ENCODE measurements around the gene CREB3L1.

Gene CREB3L1

DNA sequence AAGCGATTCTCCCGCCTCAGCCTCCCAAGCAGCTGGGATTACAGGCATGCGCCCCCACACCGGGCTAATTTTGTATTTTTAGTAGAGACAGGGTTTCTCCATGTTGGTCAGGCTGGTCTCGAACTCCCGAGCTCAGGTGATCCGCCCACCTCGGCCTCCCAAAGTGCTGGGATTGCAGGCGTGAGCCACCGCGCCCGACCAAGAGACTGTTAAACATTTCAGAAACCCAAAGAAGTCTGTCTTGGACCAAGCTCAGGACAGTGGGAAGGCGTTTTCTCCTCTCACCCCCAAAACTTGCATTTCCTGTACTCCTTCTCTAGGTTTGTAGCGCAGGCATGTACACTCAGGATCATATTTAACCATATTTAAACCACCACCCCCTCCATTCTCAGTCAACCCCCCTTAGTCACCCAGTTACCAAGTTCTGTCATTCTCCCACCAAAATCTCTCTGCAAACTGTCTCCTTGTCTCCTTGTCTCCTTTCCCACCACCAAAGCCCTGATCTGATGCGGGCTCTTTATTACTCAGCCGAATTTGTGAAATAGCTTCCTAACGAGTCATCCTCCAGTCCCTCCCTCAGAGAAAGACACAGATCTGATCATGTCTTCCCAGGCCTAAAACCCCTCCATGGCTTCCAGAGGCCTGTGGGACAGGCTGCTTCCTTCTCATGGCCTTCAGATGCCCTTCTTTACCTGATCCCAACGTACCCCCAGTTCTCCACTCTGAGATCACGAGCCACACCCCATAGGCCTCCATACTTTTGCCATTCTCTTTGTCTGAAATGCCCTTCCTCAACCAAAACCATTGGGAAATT lies 29.0 kb upstream of the CREB3L1 start:
- H3K4me3 ChIP-seq (ENCODE audit: control insufficient read depth, low read depth, low read length), result no peak overlapping the region
- peak; percentile 91 for DNase-seq (ENCODE audit: low read depth)
- TF ChIP-seq, protein P1, sequence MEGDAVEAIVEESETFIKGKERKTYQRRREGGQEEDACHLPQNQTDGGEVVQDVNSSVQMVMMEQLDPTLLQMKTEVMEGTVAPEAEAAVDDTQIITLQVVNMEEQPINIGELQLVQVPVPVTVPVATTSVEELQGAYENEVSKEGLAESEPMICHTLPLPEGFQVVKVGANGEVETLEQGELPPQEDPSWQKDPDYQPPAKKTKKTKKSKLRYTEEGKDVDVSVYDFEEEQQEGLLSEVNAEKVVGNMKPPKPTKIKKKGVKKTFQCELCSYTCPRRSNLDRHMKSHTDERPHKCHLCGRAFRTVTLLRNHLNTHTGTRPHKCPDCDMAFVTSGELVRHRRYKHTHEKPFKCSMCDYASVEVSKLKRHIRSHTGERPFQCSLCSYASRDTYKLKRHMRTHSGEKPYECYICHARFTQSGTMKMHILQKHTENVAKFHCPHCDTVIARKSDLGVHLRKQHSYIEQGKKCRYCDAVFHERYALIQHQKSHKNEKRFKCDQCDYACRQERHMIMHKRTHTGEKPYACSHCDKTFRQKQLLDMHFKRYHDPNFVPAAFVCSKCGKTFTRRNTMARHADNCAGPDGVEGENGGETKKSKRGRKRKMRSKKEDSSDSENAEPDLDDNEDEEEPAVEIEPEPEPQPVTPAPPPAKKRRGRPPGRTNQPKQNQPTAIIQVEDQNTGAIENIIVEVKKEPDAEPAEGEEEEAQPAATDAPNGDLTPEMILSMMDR (IDR thresholded peaks at IDR 0.05; ENCODE audit: control insufficient read depth, insufficient read depth, low read depth, low read length, missing control alignments), result no peak

DNA sequence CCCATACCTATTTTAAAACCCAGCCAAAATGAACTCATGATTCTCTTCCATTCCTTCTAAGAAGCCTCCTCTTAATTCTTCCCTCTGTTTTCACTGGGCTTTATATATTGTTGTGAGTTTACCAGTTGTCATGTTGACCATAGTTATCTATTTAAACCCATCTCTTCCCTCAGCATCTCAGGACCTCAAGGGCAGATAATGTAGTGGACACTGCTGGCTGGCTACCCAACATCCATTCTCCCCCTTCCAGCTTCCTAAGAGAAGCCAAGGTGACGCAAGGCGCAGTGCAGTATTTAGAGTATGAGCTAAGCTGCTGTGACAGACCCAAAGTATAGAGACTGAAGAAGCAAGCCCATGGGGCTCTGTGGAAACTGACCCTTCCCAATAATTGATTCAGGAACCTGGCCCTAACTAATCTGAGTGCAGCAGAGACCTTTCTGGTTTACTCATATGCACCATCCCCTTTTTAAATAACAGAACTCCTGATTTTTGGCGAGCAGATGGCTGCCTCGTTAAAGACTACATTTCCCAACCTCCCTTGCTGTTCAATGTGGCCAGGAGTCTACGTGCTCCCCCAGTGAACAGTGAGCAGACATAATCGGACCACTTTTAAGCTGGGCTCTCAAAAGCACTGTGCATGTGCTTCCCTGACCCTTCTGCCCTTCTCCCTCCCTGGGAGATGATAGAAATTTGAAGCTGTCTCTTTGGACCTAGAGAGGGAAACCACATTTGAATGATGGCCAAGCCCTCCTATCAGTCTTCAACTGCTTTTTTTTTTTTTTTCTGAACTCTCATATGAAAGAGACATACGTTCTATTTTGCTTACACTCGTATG lies 28.1 kb upstream of the CREB3L1 start:
- no peak overlapping the region for H3K4me3 ChIP-seq (ENCODE audit: control insufficient read depth, low read depth, low read length)
- TF ChIP-seq, protein P1 (IDR thresholded peaks at IDR 0.05; ENCODE audit: control insufficient read depth, insufficient read depth, low read depth, low read length, missing control alignments), result no peak
- DNase-seq (ENCODE audit: low read depth), result no peak

DNA sequence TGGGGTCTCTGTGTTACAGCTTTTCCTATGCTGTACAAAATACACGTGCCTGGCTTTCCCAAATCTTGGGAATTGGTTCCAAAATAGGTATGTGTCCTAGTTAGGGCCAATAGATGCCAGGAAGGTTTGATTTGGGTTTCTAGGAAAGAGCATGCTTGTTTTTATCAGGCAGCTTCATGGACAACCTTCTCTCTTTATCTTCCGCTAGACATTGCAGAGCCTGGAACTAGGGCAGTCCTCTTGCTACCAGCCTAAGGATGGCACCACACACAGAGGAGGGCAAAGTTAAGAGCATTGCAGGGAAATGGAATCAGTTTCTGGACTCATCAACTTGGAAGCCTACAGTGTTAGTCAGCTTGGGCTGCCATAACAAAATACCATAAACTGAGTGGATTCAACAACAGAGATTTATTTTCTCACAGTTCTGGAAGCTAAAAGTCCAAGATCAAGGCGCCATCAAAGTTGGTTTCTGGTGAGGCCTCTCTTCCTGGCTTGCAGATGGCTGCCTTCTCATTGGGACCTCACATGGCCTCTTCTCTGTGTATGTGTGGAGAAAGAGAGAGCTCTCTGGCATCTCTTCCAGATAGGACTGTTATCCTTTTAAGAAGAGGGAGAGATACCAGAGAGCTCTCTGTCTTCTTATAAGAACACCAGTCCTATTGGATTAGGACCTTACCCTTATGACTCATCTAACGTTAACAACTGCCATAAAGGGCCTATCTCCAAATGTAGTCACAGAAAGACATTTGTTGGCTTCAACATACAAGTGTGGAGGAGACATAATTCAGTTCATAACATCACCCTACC lies 27.3 kb upstream of the CREB3L1 start:
- no peak overlapping the region for H3K4me3 ChIP-seq (ENCODE audit: control insufficient read depth, low read depth, low read length)
- no peak for DNase-seq (ENCODE audit: low read depth)
- TF ChIP-seq, protein P1 (IDR thresholded peaks at IDR 0.05; ENCODE audit: control insufficient read depth, insufficient read depth, low read depth, low read length, missing control alignments), result no peak

DNA sequence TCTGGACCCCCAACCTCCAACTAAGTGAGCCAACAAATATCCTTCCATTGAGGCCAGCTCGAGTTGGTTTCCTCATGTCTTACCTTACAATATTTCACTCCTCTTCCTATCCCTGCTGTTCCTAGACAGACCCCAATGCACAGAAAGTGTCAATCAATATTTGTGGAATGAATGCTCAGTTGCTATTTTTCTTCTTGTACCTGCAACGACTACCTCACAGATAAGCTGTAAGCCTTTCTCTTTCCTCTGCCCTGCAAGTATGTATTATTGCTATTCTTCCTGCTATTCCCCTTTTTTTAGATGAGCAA lies 26.8 kb upstream of the CREB3L1 start:
- TF ChIP-seq, protein P1 (IDR thresholded peaks at IDR 0.05; ENCODE audit: control insufficient read depth, insufficient read depth, low read depth, low read length, missing control alignments), result no peak
- no peak overlapping the region for H3K4me3 ChIP-seq (ENCODE audit: control insufficient read depth, low read depth, low read length)
- DNase-seq (ENCODE audit: low read depth), result no peak

DNA sequence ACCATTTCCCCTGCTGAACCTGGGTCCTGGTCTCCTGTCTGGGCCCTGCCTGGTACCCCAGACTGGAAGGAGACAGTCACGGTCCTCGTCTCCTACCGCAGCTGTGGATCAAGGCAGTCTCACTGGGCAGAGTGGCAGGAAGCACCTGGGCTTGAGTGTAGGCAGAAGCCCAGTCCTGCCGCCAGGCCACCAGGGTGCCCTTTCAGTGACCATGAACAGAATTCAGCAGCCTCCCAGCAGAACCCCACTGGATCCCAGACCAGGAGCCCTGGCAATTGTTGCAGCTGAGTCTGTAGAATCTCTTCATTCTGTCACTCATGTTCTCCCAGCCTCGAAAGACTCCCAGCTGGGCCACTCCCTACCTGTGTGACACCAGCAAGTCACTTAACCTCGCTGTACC lies 25.5 kb upstream of the CREB3L1 start:
- TF ChIP-seq, protein P1 (IDR thresholded peaks at IDR 0.05; ENCODE audit: control insufficient read depth, insufficient read depth, low read depth, low read length, missing control alignments), result no peak
- no peak for DNase-seq (ENCODE audit: low read depth)
- H3K4me3 ChIP-seq (ENCODE audit: control insufficient read depth, low read depth, low read length), result no peak overlapping the region

DNA sequence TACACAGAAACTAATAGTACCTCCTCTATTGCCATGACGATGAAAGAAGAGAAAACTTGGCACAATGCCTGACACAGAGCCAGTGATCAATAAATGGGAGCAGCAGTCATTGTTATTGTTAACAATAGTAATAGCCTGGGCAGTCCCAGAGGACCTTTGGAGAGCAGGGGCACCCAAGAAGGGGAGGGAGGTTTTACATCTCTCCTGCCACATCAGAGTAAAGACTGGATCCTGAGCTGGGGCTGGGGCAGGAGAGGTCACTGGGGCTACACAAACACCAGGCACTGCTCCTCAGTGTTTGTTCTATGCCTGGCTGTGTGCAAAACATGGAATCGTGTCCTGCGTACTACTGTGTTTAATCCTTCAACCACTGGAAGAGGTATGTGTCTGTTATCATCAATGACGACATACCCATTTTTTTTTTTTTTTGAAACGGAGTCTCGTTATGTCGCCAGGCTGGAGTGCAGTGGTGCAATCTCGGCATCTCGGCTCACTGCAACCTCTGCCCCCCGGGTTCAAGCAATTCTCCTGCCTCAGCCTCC lies 25.0 kb upstream of the CREB3L1 start:
- TF ChIP-seq, protein P1 (IDR thresholded peaks at IDR 0.05; ENCODE audit: control insufficient read depth, insufficient read depth, low read depth, low read length, missing control alignments), result no peak
- no peak for DNase-seq (ENCODE audit: low read depth)
- no peak overlapping the region for H3K4me3 ChIP-seq (ENCODE audit: control insufficient read depth, low read depth, low read length)
